ENCODE data around the gene PRKCZ.

DNA sequence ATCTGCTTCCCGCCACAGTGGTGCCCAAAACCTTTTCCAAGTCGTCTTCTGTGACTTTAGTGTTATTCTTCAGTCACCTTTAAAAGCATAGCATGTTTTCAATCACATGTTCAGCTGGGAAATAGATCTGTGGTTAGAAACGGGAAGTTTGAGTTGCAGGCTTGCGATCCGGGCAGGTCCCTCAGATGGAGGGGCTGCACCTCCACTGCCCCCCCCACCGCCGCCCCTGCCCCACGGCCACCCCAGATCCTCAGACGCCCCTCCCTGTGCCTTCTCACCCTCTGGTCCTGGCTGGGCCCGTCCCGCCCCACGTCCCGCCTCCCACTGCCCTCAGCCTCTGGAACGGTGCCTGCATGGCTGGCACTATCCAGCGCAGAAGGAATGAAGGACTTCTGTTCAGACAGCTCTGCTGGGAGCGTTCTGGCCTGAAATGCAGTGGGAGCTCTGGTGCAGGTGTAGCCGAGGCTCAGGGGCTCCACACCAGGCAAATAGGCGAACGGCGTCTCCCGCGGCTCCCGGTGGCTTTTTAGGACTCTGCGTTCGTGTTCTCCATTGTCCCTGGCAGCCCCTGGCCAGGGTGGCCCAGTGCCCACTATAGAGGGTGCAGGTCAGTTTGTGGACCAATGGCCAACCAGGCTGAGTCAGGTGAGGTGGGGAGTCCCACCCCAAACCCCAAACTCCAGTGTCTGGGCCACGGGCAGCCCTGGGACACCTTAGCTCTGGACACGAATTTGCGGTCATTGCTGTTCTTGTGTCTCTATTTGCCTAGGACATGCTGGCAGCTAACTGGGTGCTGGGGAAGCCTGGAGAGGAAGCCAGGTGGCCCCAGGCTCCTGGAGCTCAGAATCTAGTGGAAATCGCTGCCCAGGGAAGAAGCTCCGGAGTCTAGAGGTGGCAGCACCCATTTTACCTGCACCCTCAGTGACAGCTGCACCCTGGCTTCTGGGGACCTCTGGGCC is 77.3 kb downstream of the PRKCZ start:
- TF ChIP-seq, protein P1, sequence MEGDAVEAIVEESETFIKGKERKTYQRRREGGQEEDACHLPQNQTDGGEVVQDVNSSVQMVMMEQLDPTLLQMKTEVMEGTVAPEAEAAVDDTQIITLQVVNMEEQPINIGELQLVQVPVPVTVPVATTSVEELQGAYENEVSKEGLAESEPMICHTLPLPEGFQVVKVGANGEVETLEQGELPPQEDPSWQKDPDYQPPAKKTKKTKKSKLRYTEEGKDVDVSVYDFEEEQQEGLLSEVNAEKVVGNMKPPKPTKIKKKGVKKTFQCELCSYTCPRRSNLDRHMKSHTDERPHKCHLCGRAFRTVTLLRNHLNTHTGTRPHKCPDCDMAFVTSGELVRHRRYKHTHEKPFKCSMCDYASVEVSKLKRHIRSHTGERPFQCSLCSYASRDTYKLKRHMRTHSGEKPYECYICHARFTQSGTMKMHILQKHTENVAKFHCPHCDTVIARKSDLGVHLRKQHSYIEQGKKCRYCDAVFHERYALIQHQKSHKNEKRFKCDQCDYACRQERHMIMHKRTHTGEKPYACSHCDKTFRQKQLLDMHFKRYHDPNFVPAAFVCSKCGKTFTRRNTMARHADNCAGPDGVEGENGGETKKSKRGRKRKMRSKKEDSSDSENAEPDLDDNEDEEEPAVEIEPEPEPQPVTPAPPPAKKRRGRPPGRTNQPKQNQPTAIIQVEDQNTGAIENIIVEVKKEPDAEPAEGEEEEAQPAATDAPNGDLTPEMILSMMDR (conservative IDR thresholded peaks at IDR 0.05; ENCODE audit: low read length) = no peak
- TF ChIP-seq EZH2phosphoT487 (IDR thresholded peaks at IDR 0.05; ENCODE audit: borderline replicate concordance, low read depth, low read length) = no peak
